Activated naive CD8-positive, alpha-beta T cell treated with anti-CD3 and anti-CD28 coated beads, Interleukin-2, amount 10 ng/mL, durations not matched to agents 7 days and 5 days (primary cell): ENCODE data around the gene TGFB1. TPM values are rescaled to one million over a fixed set of nuclear protein-coding genes. Genes with fewer than 3 reads are reported as not detected.

Experiments used
- ATAC-seq: fragments of 150-1000 bp; cut with Tn5 transposase; one replicate; pipeline ENCODE4 v1.10.0; 2021; ENCODE audit warnings: low read depth, moderate library complexity
- POLR2A ChIA-PET: fragments of 350-600 bp; sonication (Branson Sonifier 250); formaldehyde crosslinking; loops from one replicate; lab custom pipeline; 2021; ENCODE audit warnings: antibody characterized with exemption; lab: Charles Lee
- DNase-seq: peaks from one replicate; pipeline ENCODE4 v3.0.0; 2021
- H3K27ac Mint-ChIP-seq: one replicate; pipeline ENCODE4 v1.8.0; 2022; ENCODE audit warnings: mild to moderate bottlenecking, mixed read lengths
- H3K27me3 Mint-ChIP-seq: one replicate; pipeline ENCODE4 v1.8.0; 2022; ENCODE audit warnings: mild to moderate bottlenecking, moderate library complexity, mixed read lengths
- H3K36me3 Mint-ChIP-seq: one replicate; pipeline ENCODE4 v1.8.0; 2021; ENCODE audit warnings: mild to moderate bottlenecking, mixed read lengths
- H3K4me1 Mint-ChIP-seq: one replicate; pipeline ENCODE4 v1.8.0; 2021; ENCODE audit warnings: mixed read lengths
- H3K4me3 Mint-ChIP-seq: one replicate; pipeline ENCODE4 v1.8.0; 2022; ENCODE audit warnings: mild to moderate bottlenecking, moderate library complexity, mixed read lengths
- H3K9me3 Mint-ChIP-seq: one replicate; pipeline ENCODE4 v1.8.0; 2021; ENCODE audit warnings: mixed read lengths
- total RNA-seq, 2 experiments: library from RNA; stranded (reverse); gene quantifications; one replicate each; pipeline ENCODE4 v1.2.3, GENCODE V29; 2021

TGFB1 gene
- total RNA-seq: 100 to 1,000 TPM; 172 to 179 TPM

DNA sequence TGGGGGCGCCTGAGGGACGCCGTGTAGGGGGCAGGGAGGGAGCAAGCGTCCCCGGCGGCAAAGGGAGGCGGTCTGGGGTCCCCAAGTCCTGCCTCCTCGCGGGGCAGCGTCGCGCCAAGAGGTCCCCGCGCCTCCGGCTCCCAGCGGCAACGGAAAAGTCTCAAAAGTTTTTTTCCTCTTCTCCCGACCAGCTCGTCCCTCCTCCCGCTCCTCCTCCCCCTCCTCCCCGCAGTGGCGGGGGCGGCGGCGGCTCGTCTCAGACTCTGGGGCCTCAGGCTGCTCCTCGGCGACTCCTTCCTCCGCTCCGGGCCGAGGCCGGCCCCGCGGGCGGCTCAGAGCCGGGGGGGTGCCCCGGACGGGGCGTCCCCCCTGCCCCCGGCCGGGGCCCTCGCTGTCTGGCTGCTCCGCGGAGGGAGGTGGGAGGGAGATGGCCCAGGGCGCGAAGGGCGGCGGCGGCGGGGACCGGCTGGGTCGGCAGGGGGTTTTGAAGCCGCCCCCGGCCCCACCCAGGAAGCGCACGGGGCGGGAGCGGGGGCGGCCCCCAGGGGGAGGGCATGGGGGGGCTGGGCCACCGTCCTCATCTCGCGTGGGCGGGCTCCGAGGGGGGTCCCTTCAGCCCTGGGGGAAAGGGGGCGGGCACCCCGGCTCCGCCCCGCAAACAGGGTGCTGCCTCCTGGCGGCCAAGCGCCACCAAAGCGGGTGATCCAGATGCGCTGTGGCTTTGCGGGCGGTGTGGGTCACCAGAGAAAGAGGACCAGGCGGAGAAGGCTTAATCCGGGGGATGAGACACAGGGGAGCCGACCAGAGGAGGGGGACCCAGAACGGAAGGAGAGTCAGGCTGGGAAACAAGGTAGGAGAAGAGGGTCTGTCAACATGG, at the start of gene TGFB1:
Gene TGFB1 (minus strand): TSS at position 457 of the 877 bp plus-strand sequence. CDS start 878 bp downstream, outside the sequence.
- Mint-ChIP-seq H3K36me3 (peaks cover 20% of the 10 kb centered on the region), H3K27ac (peak within 1 kb of the TSS; percentile 97)
- POLR2A ChIA-PET: interaction anchor here (0.7 to 6.9 kb wide), 10 partner anchors 11 to 91 kb away, joined by 3 to 64 read pairs (median 7); partner anchors contain the start of genes B9D2 and DMAC2

DNA sequence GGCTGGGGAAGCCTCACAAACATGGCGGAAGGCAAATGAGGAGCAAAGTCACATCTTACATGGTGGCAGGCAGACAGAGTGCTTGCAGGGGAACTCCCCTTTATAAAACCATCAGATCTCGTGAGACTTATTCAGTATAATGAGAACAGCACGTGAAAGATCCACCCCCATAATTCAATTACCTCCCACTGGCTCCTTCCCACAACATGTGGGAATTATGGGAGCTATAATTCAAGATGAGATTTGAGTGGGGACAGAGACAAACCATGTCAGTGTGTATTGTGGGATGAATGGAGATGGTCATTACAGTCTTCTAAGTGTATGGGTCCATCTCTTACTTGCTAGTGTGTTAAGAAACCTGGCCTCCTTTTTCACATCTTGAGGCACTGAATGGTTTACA, 48.3 kb upstream of the TGFB1 start:
- Mint-ChIP-seq H3K4me3 (no peak overlapping the region), H3K36me3 (peaks cover 6% of the 10 kb centered on the region), H3K9me3 (no peaks in the 10 kb centered on the region), H3K27ac (no peak overlapping the region), H3K27me3 (no peaks in the 10 kb centered on the region), H3K4me1 (peaks cover 17% of the 10 kb centered on the region)
- POLR2A ChIA-PET: no interaction called here
- DNase-seq (no peak), ATAC-seq (no peak)

More for the DNA sequence above, at the start of gene TGFB1:
- DNase-seq: peak; percentile 96
- Mint-ChIP-seq H3K27me3 (no peaks in the 10 kb centered on the region), H3K4me3 (peak within 1 kb of the TSS; percentile 97), H3K9me3 (peaks cover 2% of the 10 kb centered on the region), H3K4me1 (peaks cover 59% of the 10 kb centered on the region)
- peak; percentile 46 for ATAC-seq

DNA sequence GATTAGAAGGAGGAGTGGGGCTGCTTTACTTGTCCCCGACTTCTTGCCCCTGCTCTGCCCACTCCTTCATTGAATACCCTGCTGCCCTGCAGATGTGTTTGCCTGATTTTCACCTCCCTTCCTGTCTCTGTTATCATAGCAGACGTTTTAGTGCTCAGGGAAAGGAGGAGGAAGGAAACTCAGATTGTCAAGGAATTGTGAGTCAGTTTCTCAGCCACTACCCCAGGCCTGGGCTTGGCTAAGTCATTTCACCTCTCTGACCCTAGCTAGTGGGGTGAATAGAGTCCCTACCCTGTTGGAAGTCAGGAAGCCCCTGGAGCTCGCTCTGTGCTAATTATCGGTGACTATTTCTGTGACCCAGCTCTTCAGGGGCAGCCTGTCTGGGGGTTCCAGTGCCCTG, 47.8 kb upstream of the TGFB1 start:
- H3K36me3 Mint-ChIP-seq: peaks cover 6% of the 10 kb centered on the region
- no peaks in the 10 kb centered on the region for H3K27me3 Mint-ChIP-seq
- ATAC-seq: no peak
- no peaks in the 10 kb centered on the region for H3K9me3 Mint-ChIP-seq
- no peak overlapping the region for H3K4me3 Mint-ChIP-seq
- no peak overlapping the region for H3K27ac Mint-ChIP-seq
- no peak for DNase-seq
- H3K4me1 Mint-ChIP-seq: peaks cover 18% of the 10 kb centered on the region
- POLR2A ChIA-PET: no interaction called here

DNA sequence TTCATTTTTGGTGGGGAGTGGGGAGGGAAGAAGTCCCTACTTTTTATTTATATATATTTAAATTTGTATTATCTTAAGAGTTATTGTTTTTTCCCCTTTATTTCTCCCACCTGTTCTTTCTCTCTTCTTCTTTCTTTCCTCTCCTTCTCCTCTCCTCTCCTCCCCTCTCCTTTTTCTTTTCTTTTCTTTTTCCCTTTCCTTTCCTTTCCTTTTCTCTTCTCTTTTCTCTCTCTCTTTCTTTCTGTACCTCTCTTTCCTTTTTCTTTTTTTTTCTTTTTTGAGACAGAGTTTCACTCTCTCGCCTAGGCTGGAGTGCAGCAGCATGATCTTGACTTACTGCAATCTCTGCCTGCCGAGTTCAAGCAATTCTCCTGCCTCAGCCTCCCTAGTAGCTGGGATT, 45.8 kb upstream of the TGFB1 start:
- no peak for ATAC-seq
- no peaks in the 10 kb centered on the region for H3K27me3 Mint-ChIP-seq
- peak overlapping the region; percentile 41 for H3K4me3 Mint-ChIP-seq
- POLR2A ChIA-PET: interaction anchor here (0.6 kb wide), 1 partner anchor 11 kb away, joined by 3 read pairs; no protein-coding TSS in a partner anchor
- H3K4me1 Mint-ChIP-seq: peaks cover 28% of the 10 kb centered on the region
- H3K27ac Mint-ChIP-seq: no peak overlapping the region
- DNase-seq: no peak
- peaks cover 6% of the 10 kb centered on the region for H3K36me3 Mint-ChIP-seq
- no peaks in the 10 kb centered on the region for H3K9me3 Mint-ChIP-seq

DNA sequence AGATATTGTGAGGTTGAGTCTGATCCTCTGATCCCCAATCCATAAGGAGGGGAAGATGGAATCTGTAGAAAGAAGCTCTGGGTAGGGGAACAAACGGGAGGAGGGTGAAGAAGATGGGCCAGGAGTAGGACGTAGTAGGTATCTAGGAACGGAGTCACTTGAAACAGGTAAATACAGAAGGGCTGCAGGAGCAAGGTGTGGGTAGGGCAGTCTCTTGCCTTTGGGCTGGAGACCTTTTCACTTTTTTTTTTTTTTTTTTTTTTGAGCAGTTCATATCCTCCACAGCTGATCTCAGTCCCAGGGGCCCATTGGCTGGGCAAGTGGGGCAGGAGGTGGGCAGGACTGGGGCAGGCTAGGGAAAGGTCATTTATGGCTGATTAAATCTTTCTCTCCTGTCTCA, 45.4 kb upstream of the TGFB1 start:
- ATAC-seq (no peak), DNase-seq (no peak)
- no peaks in the 10 kb centered on the region for H3K27me3 Mint-ChIP-seq
- H3K27ac Mint-ChIP-seq: no peak overlapping the region
- peak overlapping the region; percentile 97 for H3K4me3 Mint-ChIP-seq
- POLR2A ChIA-PET: interaction anchor here (0.6 to 1.1 kb wide), 3 partner anchors 9 to 35 kb away, joined by 3 to 4 read pairs (median 3); partner anchors contain the start of gene B9D2
- H3K4me1 Mint-ChIP-seq: peaks cover 28% of the 10 kb centered on the region
- no peaks in the 10 kb centered on the region for H3K9me3 Mint-ChIP-seq
- peaks cover 6% of the 10 kb centered on the region for H3K36me3 Mint-ChIP-seq

DNA sequence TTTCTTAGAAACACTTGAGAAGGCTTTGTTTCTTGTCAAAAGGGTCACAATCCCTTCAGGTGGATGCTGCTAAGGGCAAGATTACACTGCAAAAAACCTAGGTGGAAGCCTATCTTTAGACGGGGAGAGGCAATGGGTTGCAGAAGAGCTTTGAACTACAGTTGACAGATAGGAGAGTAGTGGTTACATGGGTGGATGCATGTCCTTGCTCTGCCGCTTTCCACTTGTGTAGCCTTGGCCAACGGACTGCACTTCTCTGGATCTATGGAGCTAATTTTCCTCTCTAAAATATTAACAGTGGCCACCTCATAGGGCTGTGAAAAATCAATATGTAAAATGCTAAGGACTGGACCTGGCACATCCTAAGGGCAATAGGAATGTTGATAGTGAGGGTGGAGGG, 44.9 kb upstream of the TGFB1 start:
- DNase-seq (no peak), ATAC-seq (no peak)
- no peaks in the 10 kb centered on the region for H3K9me3 Mint-ChIP-seq
- peaks cover 28% of the 10 kb centered on the region for H3K4me1 Mint-ChIP-seq
- H3K36me3 Mint-ChIP-seq: peaks cover 7% of the 10 kb centered on the region
- H3K27me3 Mint-ChIP-seq: no peaks in the 10 kb centered on the region
- POLR2A ChIA-PET: interaction anchor here (0.8 to 1.1 kb wide), 2 partner anchors 10 to 35 kb away, joined by 3 to 4 read pairs; partner anchors contain the start of gene B9D2
- peak overlapping the region; percentile 98 for H3K27ac Mint-ChIP-seq
- peak overlapping the region; percentile 97 for H3K4me3 Mint-ChIP-seq

DNA sequence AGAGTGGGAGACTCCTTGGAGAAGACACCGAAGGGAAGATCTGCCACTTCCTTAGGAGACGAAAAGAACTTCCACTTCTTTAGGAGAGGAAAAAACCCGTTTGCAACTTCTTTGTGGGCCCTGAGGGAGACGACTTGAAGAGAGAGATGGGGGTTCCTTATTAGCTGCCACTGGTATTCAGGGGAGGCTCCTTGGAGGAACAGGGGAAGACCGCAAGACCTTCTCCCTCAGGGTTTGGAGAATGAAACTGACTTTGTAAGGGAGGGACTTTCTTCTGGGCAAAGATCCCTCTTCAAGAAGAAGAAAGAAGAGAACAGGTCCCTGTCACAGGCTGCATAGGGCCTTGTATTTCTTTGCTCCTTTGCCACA, 44.3 kb upstream of the TGFB1 start:
- DNase-seq: no peak
- POLR2A ChIA-PET: interaction anchor here (1.1 kb wide), 1 partner anchor 10 kb away, joined by 3 read pairs; no protein-coding TSS in a partner anchor
- peaks cover 26% of the 10 kb centered on the region for H3K4me1 Mint-ChIP-seq
- peaks cover 7% of the 10 kb centered on the region for H3K36me3 Mint-ChIP-seq
- H3K27me3 Mint-ChIP-seq: no peaks in the 10 kb centered on the region
- H3K9me3 Mint-ChIP-seq: no peaks in the 10 kb centered on the region
- ATAC-seq: no peak
- H3K4me3 Mint-ChIP-seq: peak overlapping the region; percentile 97
- peak overlapping the region; percentile 98 for H3K27ac Mint-ChIP-seq

DNA sequence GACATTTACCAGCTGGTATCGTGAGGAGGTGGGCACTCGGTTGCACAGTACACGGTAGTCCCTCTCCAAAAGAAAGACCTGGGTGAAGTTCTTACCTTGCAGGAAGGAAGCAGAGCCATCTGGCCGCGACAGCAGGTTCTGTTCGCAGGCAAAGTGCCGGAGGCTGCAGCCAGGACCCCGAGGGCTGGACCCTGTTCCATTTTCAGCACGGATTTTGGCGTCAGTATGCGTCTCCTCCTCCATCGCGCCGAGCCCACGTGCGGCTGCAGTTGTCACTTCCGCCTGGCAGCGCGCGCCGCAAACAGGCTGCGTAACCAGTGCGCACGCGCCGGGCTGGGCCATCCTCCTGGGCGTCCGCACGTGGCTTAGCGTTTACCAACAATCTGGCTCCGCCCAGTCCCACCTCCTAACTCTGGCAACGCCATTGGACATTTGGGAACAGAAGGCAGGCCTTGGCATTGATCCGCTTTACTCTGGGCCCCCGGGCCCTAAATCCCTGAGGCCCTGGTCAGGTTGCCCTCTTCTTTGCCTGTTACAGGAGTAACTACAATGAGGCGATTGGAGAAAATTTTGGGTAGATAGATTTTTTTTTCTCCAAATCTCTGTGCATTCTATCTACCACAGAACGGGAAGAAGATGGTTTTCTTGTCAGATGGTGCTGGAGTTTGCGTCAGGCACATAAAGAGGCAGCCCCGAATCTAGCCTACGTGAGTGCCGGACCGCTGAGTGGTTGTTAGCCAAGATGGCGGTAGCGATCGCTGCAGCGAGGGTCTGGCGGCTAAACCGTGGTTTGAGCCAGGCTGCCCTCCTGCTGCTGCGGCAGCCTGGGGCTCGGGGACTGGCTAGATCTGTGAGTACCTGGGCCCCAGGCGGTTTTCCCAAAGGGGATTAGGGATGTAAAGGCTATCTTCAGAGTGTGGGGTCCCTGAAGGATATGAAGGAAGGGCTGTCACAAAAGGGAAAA, 43.6 kb upstream of the TGFB1 start, which contains the start of the genes BCKDHA and EXOSC5:
Gene BCKDHA (plus strand): TSS at position 733 of the 964 bp plus-strand sequence. CDS start 10 bp downstream, at position 743.
Gene EXOSC5 (minus strand): TSS at position 274 of the 964 bp plus-strand sequence. CDS start 31 bp downstream, at position 243.
- DNase-seq: peak; percentile 98
- Mint-ChIP-seq H3K27ac (peak within 1 kb of the TSS; percentile 98), H3K9me3 (no peaks in the 10 kb centered on the region), H3K27me3 (no peaks in the 10 kb centered on the region), H3K4me3 (peak within 1 kb of the TSS; percentile 97), H3K36me3 (peaks cover 6% of the 10 kb centered on the region), H3K4me1 (peaks cover 26% of the 10 kb centered on the region)
- ATAC-seq: peak; percentile 99
- POLR2A ChIA-PET: interaction anchor here (0.7 kb wide), 1 partner anchor 34 kb away, joined by 4 read pairs; the partner anchor contains the start of gene B9D2

DNA sequence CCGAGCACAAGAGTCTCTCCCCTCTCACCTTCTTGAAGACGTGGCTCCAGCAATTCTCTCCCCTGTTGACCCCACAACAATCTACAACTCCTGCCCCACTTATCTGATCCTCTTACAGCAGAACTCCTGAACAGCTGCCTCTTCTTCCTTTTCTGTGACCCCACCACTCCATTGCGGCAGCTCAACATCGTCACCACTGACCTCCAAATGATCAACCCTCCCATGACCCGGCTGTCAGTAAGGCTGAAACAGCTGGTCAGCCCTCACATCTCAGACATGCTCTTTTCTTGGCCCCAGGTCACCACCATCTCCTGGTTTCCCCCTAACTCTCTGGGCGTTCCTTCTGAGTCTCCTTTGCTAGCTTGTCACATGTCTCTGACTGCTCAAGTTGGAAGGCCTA, 41.6 kb upstream of the TGFB1 start:
- peak overlapping the region; percentile 1 for H3K27ac Mint-ChIP-seq
- no peak for ATAC-seq
- H3K9me3 Mint-ChIP-seq: no peaks in the 10 kb centered on the region
- peak overlapping the region; percentile 97 for H3K4me3 Mint-ChIP-seq
- peaks cover 26% of the 10 kb centered on the region for H3K4me1 Mint-ChIP-seq
- POLR2A ChIA-PET: no interaction called here
- H3K27me3 Mint-ChIP-seq: no peaks in the 10 kb centered on the region
- DNase-seq: no peak
- peaks cover 4% of the 10 kb centered on the region for H3K36me3 Mint-ChIP-seq

DNA sequence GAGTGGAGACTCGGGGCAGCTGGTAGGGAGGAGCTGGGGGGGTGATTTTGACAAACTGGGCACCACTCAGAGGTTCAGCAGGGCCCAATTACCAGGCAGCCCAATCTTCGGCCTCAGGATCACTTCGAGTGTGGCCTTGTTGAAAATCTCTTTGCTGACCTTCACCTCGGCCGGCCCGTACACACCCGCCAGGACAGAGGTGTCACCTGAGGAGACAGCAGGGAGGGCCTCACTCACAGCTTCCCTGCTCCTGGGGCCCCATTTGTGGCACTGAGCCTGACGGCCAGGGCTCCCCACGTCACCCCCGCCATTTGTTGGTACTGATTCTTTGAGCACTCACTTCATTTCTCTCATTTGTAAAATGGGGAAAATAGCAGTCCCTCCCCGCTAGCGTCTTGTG, 39.1 kb upstream of the TGFB1 start:
- Mint-ChIP-seq H3K36me3 (peaks cover 7% of the 10 kb centered on the region), H3K4me3 (no peak overlapping the region), H3K27me3 (no peaks in the 10 kb centered on the region), H3K9me3 (no peaks in the 10 kb centered on the region), H3K27ac (no peak overlapping the region), H3K4me1 (peaks cover 10% of the 10 kb centered on the region)
- ATAC-seq (no peak), DNase-seq (no peak)
- POLR2A ChIA-PET: interaction anchor here (0.7 to 1.4 kb wide), 2 partner anchors 29 to 496 kb away, joined by 3 read pairs; no protein-coding TSS in a partner anchor

DNA sequence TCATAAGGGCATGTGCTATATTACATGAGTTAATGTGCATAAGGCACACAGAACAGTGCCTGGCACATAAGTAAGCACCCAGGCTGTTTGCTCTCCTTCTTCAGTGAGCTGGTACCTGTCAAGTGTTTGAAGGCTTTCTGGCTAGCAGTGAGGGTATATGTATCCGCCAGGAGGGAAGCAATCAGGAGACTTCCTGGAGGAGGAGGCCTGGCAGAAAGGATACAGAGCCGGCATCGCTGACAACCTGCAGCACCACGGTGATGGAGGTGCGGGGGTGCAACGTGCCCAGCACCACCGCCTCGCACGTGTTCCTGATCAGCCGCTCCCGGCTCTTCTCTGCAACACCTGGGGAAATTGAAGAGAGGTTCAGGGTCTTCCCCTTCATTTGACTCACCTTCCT, 37.9 kb upstream of the TGFB1 start:
- DNase-seq (no peak), ATAC-seq (no peak)
- Mint-ChIP-seq H3K27me3 (no peaks in the 10 kb centered on the region), H3K36me3 (peaks cover 7% of the 10 kb centered on the region), H3K9me3 (no peaks in the 10 kb centered on the region), H3K27ac (no peak overlapping the region), H3K4me3 (no peak overlapping the region), H3K4me1 (peaks cover 10% of the 10 kb centered on the region)
- POLR2A ChIA-PET: interaction anchor here (0.6 kb wide), 1 partner anchor 12 kb away, joined by 3 read pairs; no protein-coding TSS in a partner anchor

DNA sequence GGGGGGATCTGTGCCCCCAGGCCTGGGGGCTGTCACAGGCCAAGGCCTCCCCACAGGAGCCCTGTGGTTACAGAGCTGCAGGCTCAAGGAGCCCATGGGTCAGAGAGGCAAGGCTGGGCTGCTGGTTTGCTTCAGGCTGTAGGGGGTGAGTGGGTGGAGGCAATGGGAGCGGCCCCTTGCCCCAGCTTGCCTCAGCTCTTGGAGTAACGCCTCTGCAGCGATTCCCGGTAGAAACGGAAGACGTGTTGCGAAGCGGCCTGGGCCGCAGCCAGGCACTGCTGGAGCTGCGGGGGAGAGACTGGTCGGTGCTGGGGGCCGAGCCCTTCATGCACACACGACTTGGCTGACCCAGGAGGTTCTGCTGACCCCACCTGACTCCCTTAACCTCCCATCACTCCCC, 32.7 kb upstream of the TGFB1 start:
- no peak overlapping the region for H3K27ac Mint-ChIP-seq
- peaks cover 7% of the 10 kb centered on the region for H3K36me3 Mint-ChIP-seq
- DNase-seq (no peak), ATAC-seq (no peak)
- no peaks in the 10 kb centered on the region for H3K4me1 Mint-ChIP-seq
- H3K9me3 Mint-ChIP-seq: no peaks in the 10 kb centered on the region
- no peak overlapping the region for H3K4me3 Mint-ChIP-seq
- no peaks in the 10 kb centered on the region for H3K27me3 Mint-ChIP-seq
- POLR2A ChIA-PET: no interaction called here
